T-helper 2 cell treated with Interferon-gamma antibody and Interleukin-4, amounts not matched to agents 5 μg/mL and 100 μg/mL, for 36 hours (primary cell): Measurements from ENCODE around the gene OR6N1.

Source experiments
- DNase-seq: peaks from one replicate; pipeline ENCODE4 v3.0.0; 2021; ENCODE audit warnings: low spot score
- H3K27ac Mint-ChIP-seq: one replicate; pipeline ENCODE4 v1.8.0; 2021; ENCODE audit warnings: mild to moderate bottlenecking, mixed read lengths
- H3K27me3 Mint-ChIP-seq: one replicate; pipeline ENCODE4 v1.8.0; 2021; ENCODE audit warnings: low read depth, mixed read lengths
- H3K36me3 Mint-ChIP-seq: one replicate; pipeline ENCODE4 v1.8.0; 2021; ENCODE audit warnings: low read depth, mixed read lengths
- H3K4me1 Mint-ChIP-seq: one replicate; pipeline ENCODE4 v1.8.0; 2021; ENCODE audit warnings: low read depth, mixed read lengths
- H3K4me3 Mint-ChIP-seq: one replicate; pipeline ENCODE4 v1.8.0; 2022; ENCODE audit warnings: mild to moderate bottlenecking, moderate library complexity, mixed read lengths
- H3K9me3 Mint-ChIP-seq: one replicate; pipeline ENCODE4 v1.8.0; 2021; ENCODE audit warnings: mixed read lengths

OR6N1 gene

GRCh38 chr1:158771950-158772866 lies at the start of gene OR6N1:
Gene OR6N1, minus strand, starts transcription at chr1:158772195. Its CDS starts 5,513 bp downstream, at chr1:158766682.
- DNase-seq = no peak
- no peak within 1 kb of the TSS for H3K27ac Mint-ChIP-seq
- peaks cover 18% of the 10 kb centered on the region for H3K27me3 Mint-ChIP-seq
- no peaks in the 10 kb centered on the region for H3K4me1 Mint-ChIP-seq
- no peaks in the 10 kb centered on the region for H3K9me3 Mint-ChIP-seq
- no peak within 1 kb of the TSS for H3K4me3 Mint-ChIP-seq
- H3K36me3 Mint-ChIP-seq = no peaks in the 10 kb centered on the region

GRCh38 chr1:158821723-158822122 lies 49.7 kb upstream of the OR6N1 start:
- Mint-ChIP-seq H3K27ac (no peak overlapping the region), H3K27me3 (peaks cover 3% of the 10 kb centered on the region), H3K9me3 (peaks cover 38% of the 10 kb centered on the region), H3K4me1 (peaks cover 36% of the 10 kb centered on the region), H3K4me3 (no peak overlapping the region), H3K36me3 (peaks cover 22% of the 10 kb centered on the region)
- no peak for DNase-seq

GRCh38 chr1:158819461-158820443 lies 47.8 kb upstream of the OR6N1 start:
- H3K4me1 Mint-ChIP-seq = peaks cover 36% of the 10 kb centered on the region
- peak; percentile 53 for DNase-seq

GRCh38 chr1:158818975-158819431 lies 47.0 kb upstream of the OR6N1 start:
- peaks cover 3% of the 10 kb centered on the region for H3K27me3 Mint-ChIP-seq
- peak overlapping the region; percentile 93 for H3K27ac Mint-ChIP-seq
- H3K9me3 Mint-ChIP-seq = peaks cover 27% of the 10 kb centered on the region
- H3K4me3 Mint-ChIP-seq = peak overlapping the region; percentile 90
- peaks cover 36% of the 10 kb centered on the region for H3K4me1 Mint-ChIP-seq
- no peak for DNase-seq
- H3K36me3 Mint-ChIP-seq = peaks cover 22% of the 10 kb centered on the region

More at GRCh38 chr1:158819461-158820443, 47.8 kb upstream of the OR6N1 start:
- Mint-ChIP-seq H3K4me3 (peak overlapping the region; percentile 90), H3K27me3 (peaks cover 3% of the 10 kb centered on the region), H3K36me3 (peaks cover 22% of the 10 kb centered on the region), H3K27ac (peak overlapping the region; percentile 93), H3K9me3 (peaks cover 34% of the 10 kb centered on the region)

- Mint-ChIP-seq H3K4me1 (peaks cover 36% of the 10 kb centered on the region), H3K27me3 (peaks cover 3% of the 10 kb centered on the region), H3K27ac (peak overlapping the region; percentile 93), H3K4me3 (peak overlapping the region; percentile 90), H3K36me3 (peaks cover 20% of the 10 kb centered on the region), H3K9me3 (peaks cover 23% of the 10 kb centered on the region)
- no peak for DNase-seq
Observed at GRCh38 chr1:158818560-158818959, 46.6 kb upstream of the OR6N1 start.

- H3K4me3 Mint-ChIP-seq = no peak overlapping the region
- H3K4me1 Mint-ChIP-seq = peaks cover 36% of the 10 kb centered on the region
- no peaks in the 10 kb centered on the region for H3K27me3 Mint-ChIP-seq
- no peak overlapping the region for H3K27ac Mint-ChIP-seq
- peaks cover 11% of the 10 kb centered on the region for H3K36me3 Mint-ChIP-seq
- DNase-seq = no peak
- H3K9me3 Mint-ChIP-seq = peaks cover 9% of the 10 kb centered on the region
Observed at GRCh38 chr1:158814970-158815369, 43.0 kb upstream of the OR6N1 start.

- H3K27me3 Mint-ChIP-seq = no peaks in the 10 kb centered on the region
- H3K4me1 Mint-ChIP-seq = peaks cover 20% of the 10 kb centered on the region
- no peak overlapping the region for H3K27ac Mint-ChIP-seq
- H3K9me3 Mint-ChIP-seq = peaks cover 2% of the 10 kb centered on the region
- H3K4me3 Mint-ChIP-seq = no peak overlapping the region
- no peak for DNase-seq
- peaks cover 3% of the 10 kb centered on the region for H3K36me3 Mint-ChIP-seq
Observed at GRCh38 chr1:158813164-158813563, 41.2 kb upstream of the OR6N1 start.

GRCh38 chr1:158812336-158812735 lies 40.3 kb upstream of the OR6N1 start:
- no peak overlapping the region for H3K4me3 Mint-ChIP-seq

GRCh38 chr1:158810311-158810710 lies 38.3 kb upstream of the OR6N1 start:
- Mint-ChIP-seq H3K27me3 (peaks cover 19% of the 10 kb centered on the region), H3K4me1 (peaks cover 14% of the 10 kb centered on the region), H3K36me3 (no peaks in the 10 kb centered on the region), H3K9me3 (no peaks in the 10 kb centered on the region), H3K4me3 (no peak overlapping the region), H3K27ac (no peak overlapping the region)
- no peak for DNase-seq

More at GRCh38 chr1:158812336-158812735, 40.3 kb upstream of the OR6N1 start:
- H3K4me1 Mint-ChIP-seq = peaks cover 14% of the 10 kb centered on the region
- H3K9me3 Mint-ChIP-seq = no peaks in the 10 kb centered on the region
- no peak overlapping the region for H3K27ac Mint-ChIP-seq
- no peak for DNase-seq
- H3K27me3 Mint-ChIP-seq = peaks cover 5% of the 10 kb centered on the region
- H3K36me3 Mint-ChIP-seq = no peaks in the 10 kb centered on the region

GRCh38 chr1:158809862-158810261 lies 37.9 kb upstream of the OR6N1 start:
- no peaks in the 10 kb centered on the region for H3K36me3 Mint-ChIP-seq
- H3K4me1 Mint-ChIP-seq = peaks cover 14% of the 10 kb centered on the region
- no peak overlapping the region for H3K27ac Mint-ChIP-seq
- H3K4me3 Mint-ChIP-seq = no peak overlapping the region
- H3K9me3 Mint-ChIP-seq = no peaks in the 10 kb centered on the region
- peaks cover 19% of the 10 kb centered on the region for H3K27me3 Mint-ChIP-seq
- no peak for DNase-seq

GRCh38 chr1:158809256-158809655 lies 37.3 kb upstream of the OR6N1 start:
- DNase-seq = no peak
- Mint-ChIP-seq H3K4me3 (no peak overlapping the region), H3K36me3 (no peaks in the 10 kb centered on the region), H3K9me3 (no peaks in the 10 kb centered on the region), H3K4me1 (peaks cover 14% of the 10 kb centered on the region), H3K27ac (no peak overlapping the region), H3K27me3 (peaks cover 20% of the 10 kb centered on the region)

- Mint-ChIP-seq H3K4me3 (no peak overlapping the region), H3K27me3 (peaks cover 33% of the 10 kb centered on the region), H3K27ac (no peak overlapping the region), H3K9me3 (no peaks in the 10 kb centered on the region), H3K36me3 (no peaks in the 10 kb centered on the region), H3K4me1 (peaks cover 5% of the 10 kb centered on the region)
- DNase-seq = no peak
Observed at GRCh38 chr1:158806916-158807536, 35.0 kb upstream of the OR6N1 start.

- H3K4me1 Mint-ChIP-seq = peaks cover 3% of the 10 kb centered on the region
- H3K27ac Mint-ChIP-seq = no peak overlapping the region
- no peak overlapping the region for H3K4me3 Mint-ChIP-seq
- no peak for DNase-seq
- H3K9me3 Mint-ChIP-seq = no peaks in the 10 kb centered on the region
- peaks cover 36% of the 10 kb centered on the region for H3K27me3 Mint-ChIP-seq
- H3K36me3 Mint-ChIP-seq = no peaks in the 10 kb centered on the region
Observed at GRCh38 chr1:158803678-158804077, 31.7 kb upstream of the OR6N1 start.
